ENCODE results near the gene ERBB4.
A peak's percentile ranks its signal among the peaks of the same experiment; 100 is the strongest.
"Not testable (repeated sequence)": the region's sequence is repeated elsewhere in the genome, so short reads cannot be mapped to it uniquely, and the experiment has no call there.

Gene ERBB4

DNA sequence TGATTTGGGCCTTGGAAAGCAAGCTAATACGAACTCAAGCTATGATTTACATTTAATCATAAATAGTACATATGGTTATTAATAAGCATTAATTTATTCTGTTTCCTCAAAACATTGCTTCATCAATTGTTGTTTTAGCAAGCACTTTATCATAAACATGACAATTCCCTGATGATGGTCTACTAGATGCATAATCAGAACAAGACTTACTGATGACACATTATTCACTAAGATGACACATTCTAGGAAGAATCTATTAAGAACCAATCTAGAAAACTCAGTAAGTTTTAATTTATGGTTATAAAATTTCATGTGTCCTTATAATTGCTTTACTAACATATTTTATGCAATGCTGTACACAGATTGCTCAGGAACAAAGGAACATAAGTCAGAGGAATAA is 815.2 kb downstream of the ERBB4 start:
- no peak for DNase-seq (ENCODE audit: low spot score)

- DNase-seq (ENCODE audit: low spot score): no peak
Observed at GRCh38 chr2:211722928-211723327, 815.7 kb downstream of the ERBB4 start.

GRCh38 chr2:211721874-211722273 is 816.7 kb downstream of the ERBB4 start:
- not testable (repeated sequence) for DNase-seq (ENCODE audit: low spot score)

DNA sequence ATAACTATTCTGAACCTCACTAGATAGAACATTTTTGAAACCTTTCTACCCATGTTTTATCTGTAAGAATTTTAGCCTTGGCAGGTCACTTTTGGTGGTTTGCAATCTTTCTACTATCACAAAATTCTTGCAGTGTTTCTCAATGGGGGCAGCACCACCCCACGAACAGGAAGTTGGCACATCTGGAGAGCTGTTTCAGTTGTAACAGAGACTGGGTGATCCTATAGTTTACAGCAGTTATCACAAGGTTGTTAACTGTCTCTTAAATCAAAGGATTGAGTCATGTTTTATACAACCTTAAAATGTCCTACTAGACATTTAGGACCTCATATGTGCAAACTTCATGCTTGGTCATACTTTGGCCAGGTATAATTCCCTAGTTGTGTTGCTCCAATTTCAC is 829.2 kb downstream of the ERBB4 start:
- DNase-seq (ENCODE audit: low spot score): no peak

GRCh38 chr2:211692689-211693088 is 845.9 kb downstream of the ERBB4 start:
- no peak for DNase-seq (ENCODE audit: low spot score)

GRCh38 chr2:211690736-211691135 is 847.9 kb downstream of the ERBB4 start:
- no peak for DNase-seq (ENCODE audit: low spot score)

DNA sequence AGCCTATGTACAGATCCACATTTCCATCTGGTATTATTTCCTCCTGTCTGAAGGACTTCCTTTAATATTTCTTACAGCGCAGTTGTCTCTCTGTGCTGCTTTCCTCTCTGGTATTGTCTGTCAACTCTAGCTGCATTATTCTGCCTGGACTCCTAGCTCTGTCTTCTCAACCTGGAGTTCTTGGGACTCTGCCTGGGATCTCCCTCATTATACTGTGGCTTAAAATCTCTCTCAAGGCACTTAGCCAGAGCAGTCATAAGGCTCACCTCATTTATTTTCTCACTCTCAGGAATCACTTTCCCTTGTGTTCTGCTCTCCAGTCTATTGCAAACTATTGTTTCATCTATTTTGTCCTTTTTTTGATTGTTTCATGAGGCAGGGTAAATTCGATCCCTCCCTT is 850.4 kb downstream of the ERBB4 start:
- DNase-seq (ENCODE audit: low spot score): no peak

DNA sequence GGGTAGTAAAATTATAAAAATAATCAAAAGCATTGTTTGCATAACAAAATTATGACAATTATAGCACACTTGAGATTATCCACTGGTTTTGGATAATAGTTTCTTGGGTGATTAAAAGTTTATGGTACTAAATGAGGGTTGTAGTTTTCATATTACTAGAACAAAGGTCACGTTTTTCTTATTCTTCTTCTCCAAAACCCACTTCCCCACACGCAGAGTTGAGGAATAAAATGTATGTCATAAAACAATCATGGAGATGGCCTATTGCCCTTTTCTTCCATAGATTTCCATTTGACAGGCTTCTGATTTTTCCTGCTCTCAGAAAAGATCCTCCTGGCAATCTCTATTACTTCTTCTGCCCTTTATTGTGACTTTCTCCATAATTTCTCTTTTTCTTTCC is 863.9 kb downstream of the ERBB4 start:
- no peak for DNase-seq (ENCODE audit: low spot score)

DNA sequence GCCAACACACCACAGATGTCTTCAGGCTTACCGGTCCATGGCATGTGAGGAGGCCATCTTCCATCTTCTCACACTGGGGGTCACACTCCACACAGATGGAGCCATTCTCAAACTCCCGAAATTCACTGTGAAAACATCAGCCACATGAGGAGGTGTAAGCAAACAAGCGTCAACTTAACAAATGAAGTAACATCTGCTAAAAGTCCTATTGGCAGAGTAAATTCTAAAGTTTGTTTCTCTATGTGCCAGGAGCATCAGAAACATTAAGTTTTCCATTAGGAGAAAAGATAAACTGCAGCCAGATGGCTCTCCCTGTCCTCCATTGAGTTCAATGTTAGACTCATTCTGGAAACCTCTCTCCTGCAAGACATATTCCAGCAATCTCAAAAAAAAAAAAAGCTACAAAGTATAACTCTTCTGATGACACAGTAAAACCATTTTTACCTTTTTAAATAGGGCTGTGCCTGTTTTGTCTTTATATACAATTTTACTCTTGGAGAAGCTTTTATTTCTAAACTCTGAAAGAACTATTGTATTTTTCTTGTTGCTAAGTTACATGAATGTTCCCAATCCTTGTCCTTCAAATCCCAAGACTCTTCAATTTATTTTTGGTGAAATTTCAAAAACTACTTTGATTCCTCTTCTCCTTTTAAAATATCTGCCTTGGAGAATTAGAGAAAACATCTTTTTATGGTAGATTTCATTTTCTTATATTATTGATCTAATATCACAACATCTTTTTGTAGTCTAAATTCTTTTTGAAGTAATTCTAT is 865.3 kb downstream of the ERBB4 start:
- DNase-seq (ENCODE audit: low spot score): no peak

DNA sequence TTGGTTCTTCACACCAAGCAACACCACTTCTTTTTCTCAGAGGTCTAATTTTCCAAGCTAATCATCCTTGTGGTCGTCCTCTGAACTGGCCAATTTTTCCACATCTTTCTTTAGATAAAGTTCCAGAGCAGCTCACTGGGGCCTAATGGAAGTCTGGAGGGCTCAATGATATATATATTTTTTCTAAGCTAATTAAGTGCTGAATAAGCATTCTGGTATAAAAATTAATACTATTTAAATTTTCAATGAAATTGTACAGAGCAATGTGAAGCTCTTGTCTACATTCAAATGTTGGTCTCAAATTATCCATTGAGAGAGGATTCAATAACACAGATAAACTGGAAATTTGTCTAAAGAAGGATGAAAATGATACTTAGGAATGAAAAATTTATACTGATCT is 866.6 kb downstream of the ERBB4 start:
- no peak for DNase-seq (ENCODE audit: low spot score)

GRCh38 chr2:211665299-211665698 is 873.3 kb downstream of the ERBB4 start:
- DNase-seq (ENCODE audit: low spot score): no peak

DNA sequence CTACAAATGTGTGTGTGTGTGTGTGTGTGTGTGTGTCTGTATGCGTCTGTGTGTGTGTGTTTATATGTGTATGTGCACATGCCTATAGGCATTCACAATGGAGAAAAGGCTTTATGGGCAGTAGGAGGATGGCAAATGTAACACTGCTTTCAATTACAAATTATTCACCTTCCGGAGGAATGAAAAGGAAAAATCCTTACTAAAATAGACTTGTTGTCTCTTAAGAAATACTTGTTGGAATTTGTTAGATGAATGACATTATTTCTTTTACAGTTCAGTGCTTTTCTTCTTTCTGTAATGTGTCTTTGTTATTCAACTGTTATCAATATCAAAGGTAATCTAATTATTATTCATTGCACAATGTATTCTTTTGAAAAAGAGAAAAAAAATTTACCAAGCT is 874.3 kb downstream of the ERBB4 start:
- no peak for DNase-seq (ENCODE audit: low spot score)

DNA sequence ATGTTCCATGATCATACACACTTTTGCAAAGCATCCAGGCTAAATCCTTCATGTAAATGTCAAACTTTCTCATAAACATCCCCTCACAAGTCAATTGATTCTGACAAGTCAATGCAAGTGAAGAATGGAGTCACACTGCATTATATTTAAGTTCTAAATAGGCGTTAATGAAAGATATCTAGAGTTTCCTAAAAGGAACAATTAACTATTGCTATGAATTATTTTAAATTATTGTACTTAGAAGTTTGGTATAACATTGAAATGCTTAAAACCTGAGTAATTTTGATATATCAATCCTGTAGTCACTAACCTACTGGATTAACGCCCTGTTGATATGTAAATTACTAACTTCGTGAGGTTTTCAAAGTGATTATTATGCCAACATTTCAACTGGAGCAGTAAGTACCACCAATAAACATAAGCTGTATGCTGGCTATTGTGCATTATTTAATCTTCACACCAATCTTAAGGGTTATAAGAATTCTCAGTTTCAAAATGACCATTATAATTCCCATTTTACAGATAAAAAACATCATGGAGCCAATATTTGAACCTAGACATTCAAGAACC is 884.3 kb downstream of the ERBB4 start:
- DNase-seq (ENCODE audit: low spot score): no peak

DNA sequence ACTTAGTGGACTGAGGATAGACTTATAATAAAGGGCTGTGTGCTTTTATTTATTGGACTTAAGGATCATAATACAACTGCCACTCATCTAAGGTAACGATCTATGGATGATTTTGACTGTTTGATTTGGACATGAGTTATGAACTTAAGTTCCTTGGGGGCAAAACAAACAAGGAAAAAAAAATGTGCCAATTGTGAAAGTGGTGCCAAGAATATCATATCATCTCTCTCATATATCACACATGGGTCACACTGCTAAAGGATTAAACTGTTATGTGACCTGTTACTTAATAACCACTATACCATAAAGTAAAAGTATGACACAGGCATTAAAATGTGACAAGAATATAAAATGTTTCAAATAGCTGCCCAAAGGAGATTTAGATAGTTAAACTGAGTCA is 886.3 kb downstream of the ERBB4 start:
- DNase-seq (ENCODE audit: low spot score): no peak

DNA sequence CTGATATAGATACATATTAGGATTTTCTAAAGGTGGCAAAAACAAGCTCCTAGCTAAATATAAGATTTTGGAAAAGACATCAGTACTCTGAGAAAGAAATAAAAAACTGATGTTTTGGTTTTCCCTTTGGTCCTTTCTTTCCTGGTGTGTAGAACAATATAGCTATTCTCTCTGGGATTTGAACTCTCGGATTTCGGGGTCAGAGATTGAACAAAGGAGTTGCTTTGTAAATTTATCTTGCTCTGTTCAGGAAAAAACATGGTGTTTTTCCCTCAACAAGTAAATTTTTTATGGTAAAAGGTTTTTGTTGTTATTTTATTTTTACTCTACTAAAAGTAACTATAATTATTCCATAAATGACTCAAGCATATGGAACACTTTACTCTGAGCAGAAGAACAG is 889.3 kb downstream of the ERBB4 start:
- no peak for DNase-seq (ENCODE audit: low spot score)

- DNase-seq (ENCODE audit: low spot score): no peak
Observed at GRCh38 chr2:211631503-211631902, 907.1 kb downstream of the ERBB4 start.

DNA sequence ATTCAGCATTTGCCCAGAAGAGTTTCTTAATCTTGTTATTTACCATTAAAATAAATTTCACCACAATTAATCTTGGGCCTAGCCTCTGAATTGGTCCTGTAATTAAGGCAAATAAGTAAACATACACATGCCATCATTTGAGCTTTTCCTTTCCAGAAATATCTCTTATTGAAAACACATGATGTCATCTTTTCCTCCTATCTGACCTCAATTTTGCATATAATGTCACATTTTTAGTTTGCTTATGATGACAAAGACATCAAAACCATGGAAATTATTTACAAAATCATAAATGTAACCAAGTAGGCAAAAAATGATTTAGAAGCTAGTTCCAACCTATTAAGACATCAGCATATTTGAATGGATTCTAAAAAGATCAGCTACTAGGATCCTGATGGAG is 915.5 kb downstream of the ERBB4 start:
- DNase-seq (ENCODE audit: low spot score): no peak

- no peak for DNase-seq (ENCODE audit: low spot score)
Observed at GRCh38 chr2:211620986-211621385, 917.6 kb downstream of the ERBB4 start.

DNA sequence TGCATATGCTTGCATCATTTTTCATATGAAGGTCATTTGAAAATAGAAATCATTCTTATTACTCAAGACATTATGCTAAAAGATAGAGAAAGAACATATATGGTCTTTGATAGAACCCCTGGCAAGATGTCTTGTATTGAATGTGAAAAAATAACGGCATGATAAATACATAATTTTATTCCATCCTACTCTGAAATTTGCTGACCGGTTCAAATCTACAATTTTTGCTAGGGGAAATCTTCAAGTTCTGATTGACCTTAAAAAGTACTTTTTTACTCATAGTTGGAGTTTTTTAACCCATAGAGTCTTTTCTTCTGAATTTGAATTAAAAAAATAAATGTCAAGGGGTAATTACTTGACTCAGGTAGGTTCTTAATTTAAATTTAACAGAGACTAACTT is 920.8 kb downstream of the ERBB4 start:
- DNase-seq (ENCODE audit: low spot score): no peak

- no peak for DNase-seq (ENCODE audit: low spot score)
Observed at GRCh38 chr2:211611621-211612020, 927.0 kb downstream of the ERBB4 start.

GRCh38 chr2:211611061-211611518 is 927.5 kb downstream of the ERBB4 start:
- DNase-seq (ENCODE audit: low spot score): peak; percentile 23

DNA sequence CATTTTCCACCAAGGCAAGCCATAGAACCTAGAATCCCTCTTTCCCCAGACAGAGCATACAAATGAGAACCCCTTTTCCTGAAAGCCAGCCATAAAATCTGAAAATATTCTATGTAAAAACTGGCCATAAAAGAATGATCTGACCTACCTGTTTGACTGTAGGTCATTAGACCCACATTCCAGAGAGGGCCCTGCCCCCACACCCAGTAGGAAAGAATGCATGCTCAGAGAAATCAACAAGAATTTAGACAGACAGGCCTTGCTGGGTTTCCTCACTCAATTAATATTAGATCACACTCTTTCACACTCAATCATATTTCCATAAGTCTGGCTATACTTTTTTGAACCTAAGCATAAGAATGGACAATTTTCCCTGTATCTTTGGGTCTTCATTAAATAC is 929.5 kb downstream of the ERBB4 start:
- no peak for DNase-seq (ENCODE audit: low spot score)

GRCh38 chr2:211599146-211599545 is 939.5 kb downstream of the ERBB4 start:
- DNase-seq (ENCODE audit: low spot score): no peak

GRCh38 chr2:211598238-211598637 is 940.4 kb downstream of the ERBB4 start:
- DNase-seq (ENCODE audit: low spot score): no peak
